WTC11 (cell line): ENCODE measurements around the gene TMEM134. TPM values are rescaled to one million over a fixed set of nuclear protein-coding genes. Genes with fewer than 3 reads are reported as not detected.

Experiments
- ARID4B ChIP-seq: sonication (generic); formaldehyde crosslinking; IDR thresholded peaks from 2 replicates; pipeline ENCODE4 v1.8.0; 2023; ENCODE audit warnings: missing genetic modification reagents, mild to moderate bottlenecking, borderline replicate concordance
- E2F1 ChIP-seq: sonication (generic); formaldehyde crosslinking; IDR thresholded peaks from 2 replicates; pipeline ENCODE4 v1.8.0; 2022; ENCODE audit warnings: mild to moderate bottlenecking, missing genetic modification reagents
- E2F4 ChIP-seq: sonication (generic); formaldehyde crosslinking; IDR thresholded peaks from 2 replicates; pipeline ENCODE4 v1.8.1; 2022; ENCODE audit warnings: low read depth, mild to moderate bottlenecking, moderate library complexity, missing genetic modification reagents, borderline replicate concordance
- ELF4 ChIP-seq: sonication (generic); formaldehyde crosslinking; IDR thresholded peaks from 2 replicates; pipeline ENCODE4 v1.8.1; 2022; ENCODE audit warnings: low read depth, mild to moderate bottlenecking, moderate library complexity, missing genetic modification reagents
- FOXP1 ChIP-seq: sonication (generic); formaldehyde crosslinking; IDR thresholded peaks from 2 replicates; pipeline ENCODE4 v1.8.0; 2022; ENCODE audit warnings: missing genetic modification reagents, mild to moderate bottlenecking, moderate library complexity, borderline replicate concordance
- GTF2I ChIP-seq: fragments of 250-450 bp; sonication (Bioruptor Pico); conservative IDR thresholded peaks from 2 replicates; pipeline ENCODE4 v1.4.0; 2021; ENCODE audit warnings: mild to moderate bottlenecking
- HMGXB4 ChIP-seq: sonication (generic); formaldehyde crosslinking; IDR thresholded peaks from 2 replicates; pipeline ENCODE4 v1.8.1; 2023; ENCODE audit warnings: mild to moderate bottlenecking, moderate library complexity, missing genetic modification reagents
- IRF2 ChIP-seq: sonication (generic); formaldehyde crosslinking; IDR thresholded peaks from 2 replicates; pipeline ENCODE4 v1.8.0; 2022; ENCODE audit warnings: low read depth, missing genetic modification reagents, borderline replicate concordance
- MAX ChIP-seq: sonication (generic); formaldehyde crosslinking; IDR thresholded peaks from 2 replicates; pipeline ENCODE4 v1.8.0; 2022; ENCODE audit warnings: mild to moderate bottlenecking, missing genetic modification reagents
- MXD4 ChIP-seq: fragments of 250-450 bp; sonication (Bioruptor Pico); IDR thresholded peaks from 2 replicates; pipeline ENCODE4 v1.8.0; 2021; ENCODE audit warnings: mild to moderate bottlenecking, moderate library complexity, borderline replicate concordance
- MYBL2 ChIP-seq: sonication (generic); formaldehyde crosslinking; IDR thresholded peaks from 2 replicates; pipeline ENCODE4 v1.8.1; 2023; ENCODE audit warnings: mild to moderate bottlenecking, moderate library complexity, missing genetic modification reagents
- NFE2L1 ChIP-seq: sonication (generic); formaldehyde crosslinking; IDR thresholded peaks from 2 replicates; pipeline ENCODE4 v1.8.1; 2023; ENCODE audit warnings: missing genetic modification reagents
- RORB ChIP-seq: fragments of 250-450 bp; sonication (Bioruptor Pico); IDR thresholded peaks from 2 replicates; pipeline ENCODE4 v1.9.0; 2021; ENCODE audit warnings: mild to moderate bottlenecking
- TEAD4 ChIP-seq: sonication (generic); formaldehyde crosslinking; IDR thresholded peaks from 2 replicates; pipeline ENCODE4 v1.8.0; 2022; ENCODE audit warnings: mild to moderate bottlenecking, missing genetic modification reagents
- USF1 ChIP-seq: sonication (generic); formaldehyde crosslinking; IDR thresholded peaks from 2 replicates; pipeline ENCODE4 v1.8.0; 2022; ENCODE audit warnings: mild to moderate bottlenecking, missing genetic modification reagents
- USF2 ChIP-seq: sonication (generic); formaldehyde crosslinking; IDR thresholded peaks from 2 replicates; pipeline ENCODE4 v1.8.1; 2023; ENCODE audit warnings: mild to moderate bottlenecking, missing genetic modification reagents, moderate library complexity
- ZBTB21 ChIP-seq: sonication (generic); formaldehyde crosslinking; IDR thresholded peaks from 2 replicates; pipeline ENCODE4 v1.8.1; 2023; ENCODE audit warnings: mild to moderate bottlenecking, missing genetic modification reagents, borderline replicate concordance
- ZNF425 ChIP-seq: fragments of 250-450 bp; sonication (Bioruptor Pico); conservative IDR thresholded peaks from 2 replicates; pipeline ENCODE4 v1.9.0; 2021; ENCODE audit warnings: mild to moderate bottlenecking
- ZNF532 ChIP-seq: fragments of 250-450 bp; sonication (Bioruptor Pico); IDR thresholded peaks from 2 replicates; pipeline ENCODE4 v1.9.0; 2021; ENCODE audit warnings: mild to moderate bottlenecking, borderline replicate concordance
- total RNA-seq: library from RNA; stranded (reverse); gene quantifications from 3 replicates; pipeline ENCODE4 v1.2.3, GENCODE V29; 2021

The TMEM134 gene
- total RNA-seq, 1 experiment from 2014 or later = 55.6 TPM

- no peak for TF ChIP-seq E2F1 (CRISPR knock-in tag)
- TF ChIP-seq FOXP1 (CRISPR knock-in tag) = 0 out of 2 replicates have a peak, but pooled peaks have one; percentile 30
- no peak for TF ChIP-seq TEAD4 (CRISPR knock-in tag)
- TF ChIP-seq NFE2L1 = no peak
- 0 out of 2 replicates have a peak, but pooled peaks have one; percentile 53 for TF ChIP-seq MYBL2 (CRISPR knock-in tag)
- peak; percentile 53; the same call in 1 of the 2 replicates for TF ChIP-seq USF2 (CRISPR knock-in tag)
- no peak for TF ChIP-seq E2F4
- no peak for TF ChIP-seq IRF2 (CRISPR knock-in tag)
- TF ChIP-seq GTF2I (CRISPR knock-in tag) = no peak
- TF ChIP-seq ZNF425 (CRISPR knock-in tag) = no peak
- no peak for TF ChIP-seq ZNF532
- TF ChIP-seq MXD4 (CRISPR knock-in tag) = no peak
- peak; percentile 58; the same call in 1 of the 2 replicates for TF ChIP-seq USF1 (CRISPR knock-in tag)
- no peak for TF ChIP-seq ELF4 (CRISPR knock-in tag)
- peak; percentile 56 for TF ChIP-seq MAX (CRISPR knock-in tag)
- TF ChIP-seq ARID4B (CRISPR knock-in tag) = peak; percentile 85; the same call in 1 of the 2 replicates
- TF ChIP-seq RORB (CRISPR knock-in tag) = no peak
- TF ChIP-seq ZBTB21 (CRISPR knock-in tag) = peak; percentile 45; the same call in 1 of the 2 replicates
- TF ChIP-seq HMGXB4 (CRISPR knock-in tag) = no peak
These were observed 39.6 kb upstream of the TMEM134 start (continued) for GRCh38 chr11:67508486-67509121.
